Adipocyte (in vitro differentiated cells): Measurements from ENCODE around the gene EDRF1.

Source experiments
- DNase-seq: peaks from one replicate; pipeline ENCODE4 v3.0.0-alpha.2; 2015; ENCODE audit warnings: low read depth
- H3K27me3 ChIP-seq: replicated peaks from 2 replicates; pipeline ENCODE4 v1.7.0; 2013; ENCODE audit warnings: mild to moderate bottlenecking, low read length, moderate library complexity; ENCODE audit not compliant: control insufficient read depth, insufficient read depth
- H3K36me3 ChIP-seq: 2 replicates; pipeline ENCODE4 v1.7.0; 2013; ENCODE audit warnings: low read length, mild to moderate bottlenecking, moderate library complexity; ENCODE audit not compliant: control insufficient read depth, insufficient read depth, severe bottlenecking
- H3K4me1 ChIP-seq: 2 replicates; pipeline ENCODE4 v1.7.0; 2013; ENCODE audit warnings: mild to moderate bottlenecking, low read length, moderate library complexity; ENCODE audit not compliant: control insufficient read depth, insufficient read depth
- H3K4me3 ChIP-seq: 2 replicates; pipeline ENCODE4 v1.7.0; 2013; ENCODE audit warnings: mild to moderate bottlenecking, low read length, moderate library complexity
- H3K9ac ChIP-seq: 2 replicates; pipeline ENCODE4 v1.7.0; 2013; ENCODE audit warnings: mild to moderate bottlenecking, low read length, moderate library complexity
- H3K9me3 ChIP-seq: 2 replicates; pipeline ENCODE4 v1.7.0; 2013; ENCODE audit warnings: mild to moderate bottlenecking, low read length, moderate library complexity; ENCODE audit not compliant: control insufficient read depth

Gene EDRF1

GRCh38 chr10:125795637-125796190 lies 76.2 kb downstream of the EDRF1 start:
- Histone ChIP-seq H3K36me3 (peaks cover 84% of the 10 kb centered on the region), H3K9me3 (no peaks in the 10 kb centered on the region), H3K4me1 (no peaks in the 10 kb centered on the region), H3K27me3 (no peaks in the 10 kb centered on the region), H3K4me3 (no peak overlapping the region), H3K9ac (no peak overlapping the region)
- no peak for DNase-seq

- H3K4me3 ChIP-seq, result no peak overlapping the region
- no peaks in the 10 kb centered on the region for H3K27me3 ChIP-seq
- no peak for DNase-seq
- no peak overlapping the region for H3K9ac ChIP-seq
- no peaks in the 10 kb centered on the region for H3K9me3 ChIP-seq
- H3K4me1 ChIP-seq, result no peaks in the 10 kb centered on the region
- peaks cover 86% of the 10 kb centered on the region for H3K36me3 ChIP-seq
These were observed 77.9 kb downstream of the EDRF1 start for GRCh38 chr10:125797424-125797823.

- H3K4me3 ChIP-seq, result no peak overlapping the region
- no peak overlapping the region for H3K9ac ChIP-seq
- H3K4me1 ChIP-seq, result no peaks in the 10 kb centered on the region
- no peaks in the 10 kb centered on the region for H3K9me3 ChIP-seq
- H3K36me3 ChIP-seq, result peaks cover 87% of the 10 kb centered on the region
- DNase-seq, result no peak
- H3K27me3 ChIP-seq, result no peaks in the 10 kb centered on the region
These were observed 78.6 kb downstream of the EDRF1 start for GRCh38 chr10:125797994-125798662.

GRCh38 chr10:125799451-125800182 lies 80.1 kb downstream of the EDRF1 start:
- no peak overlapping the region for H3K9ac ChIP-seq
- no peak overlapping the region for H3K4me3 ChIP-seq
- no peaks in the 10 kb centered on the region for H3K27me3 ChIP-seq
- peaks cover 6% of the 10 kb centered on the region for H3K4me1 ChIP-seq
- no peaks in the 10 kb centered on the region for H3K9me3 ChIP-seq
- DNase-seq, result no peak
- peaks cover 82% of the 10 kb centered on the region for H3K36me3 ChIP-seq

- H3K36me3 ChIP-seq, result peaks cover 82% of the 10 kb centered on the region
- no peaks in the 10 kb centered on the region for H3K27me3 ChIP-seq
- H3K9ac ChIP-seq, result no peak overlapping the region
- H3K9me3 ChIP-seq, result no peaks in the 10 kb centered on the region
- H3K4me1 ChIP-seq, result peaks cover 6% of the 10 kb centered on the region
- no peak overlapping the region for H3K4me3 ChIP-seq
- no peak for DNase-seq
These were observed 82.1 kb downstream of the EDRF1 start for GRCh38 chr10:125801574-125801973.

- no peak overlapping the region for H3K9ac ChIP-seq
- peaks cover 6% of the 10 kb centered on the region for H3K4me1 ChIP-seq
- no peaks in the 10 kb centered on the region for H3K27me3 ChIP-seq
- no peak overlapping the region for H3K4me3 ChIP-seq
- no peaks in the 10 kb centered on the region for H3K9me3 ChIP-seq
- H3K36me3 ChIP-seq, result peaks cover 83% of the 10 kb centered on the region
- DNase-seq, result no peak
These were observed 82.6 kb downstream of the EDRF1 start for GRCh38 chr10:125802131-125802530.

GRCh38 chr10:125802739-125803138 lies 83.2 kb downstream of the EDRF1 start:
- peaks cover 6% of the 10 kb centered on the region for H3K4me1 ChIP-seq
- H3K9me3 ChIP-seq, result no peaks in the 10 kb centered on the region
- no peak overlapping the region for H3K9ac ChIP-seq
- H3K4me3 ChIP-seq, result no peak overlapping the region
- no peak for DNase-seq
- peaks cover 83% of the 10 kb centered on the region for H3K36me3 ChIP-seq
- no peaks in the 10 kb centered on the region for H3K27me3 ChIP-seq

- Histone ChIP-seq H3K4me3 (no peak overlapping the region), H3K36me3 (peaks cover 77% of the 10 kb centered on the region), H3K9ac (no peak overlapping the region), H3K4me1 (peaks cover 19% of the 10 kb centered on the region), H3K27me3 (no peaks in the 10 kb centered on the region), H3K9me3 (no peaks in the 10 kb centered on the region)
- no peak for DNase-seq
These were observed 88.5 kb downstream of the EDRF1 start for GRCh38 chr10:125808047-125808446.

- Histone ChIP-seq H3K9ac (no peak overlapping the region), H3K4me1 (peaks cover 13% of the 10 kb centered on the region), H3K9me3 (no peaks in the 10 kb centered on the region), H3K4me3 (no peak overlapping the region), H3K36me3 (peaks cover 83% of the 10 kb centered on the region), H3K27me3 (no peaks in the 10 kb centered on the region)
- peak; percentile 45 for DNase-seq
These were observed 91.7 kb downstream of the EDRF1 start for GRCh38 chr10:125811251-125811650.

GRCh38 chr10:125812128-125812750 lies 92.7 kb downstream of the EDRF1 start:
- Histone ChIP-seq H3K9me3 (no peaks in the 10 kb centered on the region), H3K4me1 (peaks cover 13% of the 10 kb centered on the region), H3K9ac (no peak overlapping the region), H3K27me3 (no peaks in the 10 kb centered on the region), H3K36me3 (peaks cover 77% of the 10 kb centered on the region), H3K4me3 (no peak overlapping the region)
- DNase-seq, result peak; percentile 73
